Measurements from ENCODE around the gene ATP2C2.
"Not testable (repeated sequence)": the region's sequence is repeated elsewhere in the genome, so short reads cannot be mapped to it uniquely, and the experiment has no call there.

Gene ATP2C2

DNA sequence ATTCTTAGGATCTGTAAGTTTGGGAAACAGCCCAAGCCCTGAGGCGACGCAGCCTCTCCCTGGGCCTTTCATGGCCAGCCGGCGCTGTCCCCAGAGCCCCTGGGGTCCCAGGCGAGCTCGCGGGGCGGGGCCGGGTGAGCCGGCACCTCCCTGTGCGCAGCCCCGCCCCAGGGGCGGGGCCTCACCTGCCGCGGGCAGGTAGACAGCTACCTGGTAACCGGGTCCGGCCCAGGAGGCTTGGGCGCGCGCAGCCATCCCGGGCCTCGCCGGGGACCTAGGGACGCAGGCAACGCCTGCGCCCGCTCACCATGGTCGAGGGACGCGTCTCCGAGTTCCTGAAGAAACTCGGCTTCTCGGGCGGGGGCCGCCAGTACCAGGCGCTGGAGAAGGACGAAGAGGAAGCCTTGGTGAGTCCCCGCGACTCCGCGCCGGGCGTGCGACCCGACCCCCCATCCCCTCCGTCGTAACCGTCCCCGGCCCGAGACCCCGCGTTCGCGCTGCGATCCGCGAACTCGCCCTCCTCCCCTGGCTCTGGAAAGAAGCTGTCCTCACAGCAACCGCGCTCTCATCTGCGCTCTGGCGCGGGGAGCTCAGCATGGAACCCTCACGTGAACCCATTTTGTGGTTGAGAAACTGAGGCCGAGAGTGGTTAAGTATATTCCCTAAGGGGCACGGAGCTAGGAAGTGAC lies at the start of gene ATP2C2:
ATP2C2 (plus strand) TSS at position 231 of the 689 bp plus-strand sequence; CDS start at position 309, 78 bp downstream.
- no peak for DNase-seq (ENCODE audit: low spot score)

DNA sequence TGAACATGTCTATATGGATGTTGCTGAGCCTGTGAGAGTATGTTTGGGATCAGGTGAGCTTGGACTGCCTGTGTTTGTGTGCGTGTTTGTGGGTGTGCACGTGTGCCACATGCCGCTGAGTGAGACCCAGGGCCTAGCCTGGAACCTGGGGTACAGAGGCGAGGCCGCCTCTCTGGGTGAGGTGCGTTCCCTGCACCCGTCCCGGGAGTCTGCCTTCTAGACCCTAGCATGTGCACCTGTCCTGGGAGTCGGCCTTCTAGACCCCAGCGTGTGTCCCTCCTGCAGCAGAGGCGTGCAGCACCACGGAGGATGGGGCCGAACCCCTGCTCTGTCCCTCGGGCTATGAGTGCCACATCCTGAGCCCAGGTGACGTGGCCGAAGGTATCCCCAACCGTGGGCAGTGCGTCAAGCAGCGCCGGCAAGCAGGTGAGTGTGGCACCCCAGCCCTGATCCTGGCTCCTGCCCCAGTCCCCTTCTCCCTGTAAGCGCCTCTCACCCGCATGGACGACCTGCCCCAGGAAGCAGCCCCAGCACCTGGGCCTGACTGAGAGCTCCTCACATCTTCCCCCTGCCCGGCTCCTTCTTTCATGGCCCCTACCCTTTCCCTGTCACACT lies 49.1 kb upstream of the ATP2C2 start:
- no peak for DNase-seq (ENCODE audit: low spot score)

- no peak for DNase-seq (ENCODE audit: low spot score)
Measured at GRCh38 chr16:84320511-84320910, 47.8 kb upstream of the ATP2C2 start.

GRCh38 chr16:84321932-84322331 lies 46.4 kb upstream of the ATP2C2 start:
- no peak for DNase-seq (ENCODE audit: low spot score)

GRCh38 chr16:84322749-84323148 lies 45.6 kb upstream of the ATP2C2 start:
- DNase-seq (ENCODE audit: low spot score): no peak

GRCh38 chr16:84323606-84324005 lies 44.7 kb upstream of the ATP2C2 start:
- DNase-seq (ENCODE audit: low spot score): no peak

DNA sequence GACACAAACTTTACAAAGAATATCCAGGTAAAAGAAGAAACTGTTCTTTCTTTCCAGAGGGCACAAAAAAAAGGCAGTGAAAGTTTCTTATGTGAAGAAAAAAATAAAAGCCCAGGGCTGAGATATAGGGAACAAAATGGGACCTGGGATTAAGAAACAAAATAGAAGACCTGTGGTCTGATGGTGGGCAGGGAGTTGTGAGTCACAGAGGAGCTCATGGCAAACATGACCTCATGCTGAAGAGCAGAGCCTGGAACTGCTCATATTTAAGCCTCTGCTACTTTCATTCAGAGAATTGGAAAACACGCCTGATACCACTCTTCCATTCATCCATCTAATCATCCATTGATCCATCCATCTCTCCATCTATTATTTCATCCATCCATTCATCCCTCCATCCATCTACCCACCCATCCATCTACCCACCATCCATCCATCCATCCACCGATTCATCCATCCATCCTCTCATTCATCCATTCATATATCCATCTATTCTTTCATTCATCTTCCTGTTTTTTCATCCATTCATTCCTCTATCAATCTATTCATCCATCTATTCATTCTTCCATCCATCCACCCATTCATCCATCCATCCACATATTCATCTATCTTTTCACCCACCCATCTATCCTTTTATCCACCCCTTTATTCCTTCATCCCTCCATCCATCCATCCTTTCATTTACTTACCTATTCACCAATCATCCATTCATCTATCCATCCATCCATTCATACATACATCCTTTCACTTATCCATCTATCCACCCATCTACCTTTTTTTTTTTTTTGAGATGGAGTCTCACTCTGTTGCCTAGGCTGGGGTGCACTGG lies 43.7 kb upstream of the ATP2C2 start:
- DNase-seq (ENCODE audit: low spot score): no peak

GRCh38 chr16:84326545-84326944 lies 41.8 kb upstream of the ATP2C2 start:
- no peak for DNase-seq (ENCODE audit: low spot score)

DNA sequence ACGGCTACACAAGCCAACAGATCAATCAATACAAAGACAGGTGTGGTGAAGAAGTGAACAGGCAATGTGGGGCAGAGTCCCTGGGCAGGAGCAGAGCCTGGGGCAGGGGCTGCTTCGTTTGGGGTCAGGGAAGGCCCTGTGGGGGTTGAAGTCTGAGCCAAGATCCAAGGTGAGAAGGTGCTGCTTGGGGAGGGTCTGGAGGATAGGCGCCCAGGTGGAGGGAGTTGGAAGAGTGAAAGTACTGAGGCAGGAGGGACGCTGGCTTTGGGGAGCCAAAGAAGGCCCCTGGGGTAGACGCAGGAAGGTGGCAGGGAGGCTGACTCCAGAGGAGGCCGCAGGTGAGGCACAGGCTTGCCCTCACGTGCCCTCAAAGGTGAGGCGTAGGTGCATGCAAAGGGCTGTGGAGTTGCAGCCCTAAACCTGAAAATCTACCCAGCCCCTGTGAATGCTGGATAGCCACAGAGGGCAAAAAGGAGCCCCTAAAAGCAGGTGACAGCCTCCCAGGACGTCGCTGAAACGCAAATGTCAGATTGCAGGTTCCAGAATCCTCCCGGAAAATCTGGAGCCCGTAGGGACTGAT lies 40.3 kb upstream of the ATP2C2 start:
- no peak for DNase-seq (ENCODE audit: low spot score)

- no peak for DNase-seq (ENCODE audit: low spot score)
Measured at GRCh38 chr16:84329016-84329415, 39.3 kb upstream of the ATP2C2 start.

DNA sequence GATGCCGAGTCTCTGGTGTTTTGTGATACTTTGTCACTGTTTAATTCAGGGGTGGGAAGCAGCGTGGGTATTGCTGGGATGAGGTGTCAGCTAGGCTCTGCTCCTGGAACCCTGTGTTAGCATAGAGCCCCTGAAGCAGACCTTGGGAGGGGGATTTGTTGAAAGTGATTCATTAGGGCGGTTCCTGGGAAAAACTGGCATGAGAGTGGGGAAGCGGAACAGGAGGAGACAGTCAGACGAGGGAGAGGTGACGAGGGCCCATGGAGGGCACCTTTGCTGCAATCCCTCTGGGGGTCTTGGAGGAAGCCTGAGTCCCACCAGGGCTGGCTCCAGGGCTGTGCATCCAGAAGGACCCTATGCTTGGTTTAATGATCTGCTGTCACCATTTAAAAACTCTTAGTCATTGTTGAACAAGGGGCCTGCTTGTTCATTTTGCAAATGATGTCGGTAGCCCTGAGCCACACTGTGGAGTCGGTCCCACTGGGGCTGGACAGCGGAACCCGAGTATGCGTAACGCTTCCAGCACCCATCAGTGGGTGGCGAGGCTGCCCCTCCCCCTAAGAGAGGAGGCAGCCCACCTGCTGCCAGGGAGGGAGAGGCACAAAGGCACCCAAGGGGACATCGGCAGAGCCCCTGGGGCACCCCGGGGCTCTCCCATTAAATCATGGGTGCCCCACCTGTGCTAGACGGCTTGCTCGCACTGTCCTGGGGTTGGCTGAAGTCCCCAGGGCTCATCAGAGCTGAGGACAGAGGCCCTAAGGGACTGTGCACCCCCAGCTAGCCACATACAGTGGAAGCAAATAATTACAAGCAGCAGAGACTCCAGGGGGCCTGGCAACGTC lies 38.3 kb upstream of the ATP2C2 start:
- no peak for DNase-seq (ENCODE audit: low spot score)

DNA sequence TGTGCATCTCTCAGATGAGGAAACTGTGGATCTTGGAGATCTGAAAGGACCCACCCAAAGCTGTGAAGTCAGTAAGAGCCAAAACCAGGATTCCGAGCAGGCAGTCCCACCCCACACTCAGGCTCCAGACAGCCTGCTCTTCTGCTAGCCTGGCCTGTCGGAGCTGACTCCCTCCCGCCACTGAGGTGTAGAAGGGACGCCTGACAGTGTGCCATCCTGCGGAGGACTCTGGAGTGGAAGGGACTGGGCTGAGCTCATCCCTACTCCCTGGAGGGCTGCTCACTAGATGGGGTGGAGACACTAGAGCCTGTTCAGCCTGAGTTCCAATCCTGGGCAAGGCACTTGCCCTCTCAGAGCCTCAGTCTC lies 37.7 kb upstream of the ATP2C2 start:
- DNase-seq (ENCODE audit: low spot score): no peak

DNA sequence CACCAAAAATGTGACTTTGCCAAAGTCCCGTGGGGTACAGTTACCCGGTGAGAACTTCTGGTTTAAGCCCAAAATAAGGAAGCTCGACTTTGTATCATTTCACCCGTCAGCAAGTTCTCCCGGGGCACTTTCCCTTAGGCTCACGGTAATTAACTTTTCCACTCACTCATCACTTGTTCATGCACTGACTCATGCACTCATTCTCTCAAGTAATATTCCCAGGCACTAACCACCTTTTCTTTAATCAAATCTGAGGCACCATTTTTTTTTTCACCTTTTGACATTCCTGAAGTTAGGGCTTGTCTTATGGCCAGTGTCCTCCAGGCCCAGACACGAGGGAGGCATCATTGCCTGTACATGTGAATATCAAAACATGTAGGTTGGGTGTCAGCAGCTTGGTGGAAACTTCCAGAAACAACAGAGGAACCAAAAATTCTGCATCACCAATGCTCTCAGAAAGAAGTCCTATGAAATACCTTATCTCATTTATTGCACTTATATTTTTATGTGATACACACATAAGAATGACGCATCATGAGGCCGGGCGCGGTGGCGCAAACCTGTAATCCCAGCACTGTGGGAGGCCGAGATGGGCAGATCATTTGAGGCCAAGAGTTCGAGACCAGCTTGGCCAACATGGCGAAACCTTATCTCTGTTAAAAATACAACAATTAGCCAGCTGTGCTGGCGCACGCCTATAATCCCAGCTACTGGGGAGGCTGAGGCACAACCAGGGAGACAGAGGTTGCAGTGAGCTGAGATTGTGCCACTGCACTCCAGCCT lies 36.1 kb upstream of the ATP2C2 start:
- DNase-seq (ENCODE audit: low spot score): no peak

- DNase-seq (ENCODE audit: low spot score): no peak
Measured at GRCh38 chr16:84332975-84333684, 35.2 kb upstream of the ATP2C2 start.

- DNase-seq (ENCODE audit: low spot score): no peak
Measured at GRCh38 chr16:84334058-84334457, 34.3 kb upstream of the ATP2C2 start.

GRCh38 chr16:84334482-84334881 lies 33.9 kb upstream of the ATP2C2 start:
- no peak for DNase-seq (ENCODE audit: low spot score)

DNA sequence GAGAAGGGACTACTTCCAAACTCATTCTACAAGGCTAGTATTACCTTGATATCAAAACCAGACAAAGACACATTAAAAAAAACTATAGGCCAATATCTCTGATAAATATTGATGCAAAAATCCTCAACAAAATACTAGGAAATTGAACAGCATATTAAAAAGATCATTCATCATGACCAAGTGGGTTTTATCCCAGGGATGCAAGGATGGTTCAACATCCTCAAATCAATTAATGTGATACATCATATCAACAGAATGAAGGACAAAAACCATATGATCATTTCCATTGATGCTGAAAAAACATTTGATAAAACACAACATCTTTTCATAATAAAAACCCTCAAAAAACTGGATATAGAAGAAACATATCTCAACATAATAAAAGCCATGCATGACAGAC lies 31.1 kb upstream of the ATP2C2 start:
- not testable (repeated sequence) for DNase-seq (ENCODE audit: low spot score)

- DNase-seq (ENCODE audit: low spot score): no peak
Measured at GRCh38 chr16:84339311-84339710, 29.0 kb upstream of the ATP2C2 start.

GRCh38 chr16:84339766-84340165 lies 28.6 kb upstream of the ATP2C2 start:
- DNase-seq (ENCODE audit: low spot score): no peak

- DNase-seq (ENCODE audit: low spot score): no peak
Measured at GRCh38 chr16:84340325-84341040, 27.9 kb upstream of the ATP2C2 start.

Data from AG20443 (cell line).